CMK (cell line): ENCODE results near the gene CRYL1.

Experiments used
- DNase-seq: peaks from one replicate; pipeline ENCODE4 v3.0.0-alpha.2; 2010; ENCODE audit warnings: low read depth

The CRYL1 gene

GRCh38 chr13:20420938-20421337, 104.7 kb downstream of the CRYL1 start:
- no peak for DNase-seq

- no peak for DNase-seq
Measured at GRCh38 chr13:20418953-20419352, 106.7 kb downstream of the CRYL1 start.

- DNase-seq, result no peak
Measured at GRCh38 chr13:20416223-20416745, 109.4 kb downstream of the CRYL1 start.

GRCh38 chr13:20415694-20416107, 110.0 kb downstream of the CRYL1 start:
- DNase-seq, result no peak

DNA sequence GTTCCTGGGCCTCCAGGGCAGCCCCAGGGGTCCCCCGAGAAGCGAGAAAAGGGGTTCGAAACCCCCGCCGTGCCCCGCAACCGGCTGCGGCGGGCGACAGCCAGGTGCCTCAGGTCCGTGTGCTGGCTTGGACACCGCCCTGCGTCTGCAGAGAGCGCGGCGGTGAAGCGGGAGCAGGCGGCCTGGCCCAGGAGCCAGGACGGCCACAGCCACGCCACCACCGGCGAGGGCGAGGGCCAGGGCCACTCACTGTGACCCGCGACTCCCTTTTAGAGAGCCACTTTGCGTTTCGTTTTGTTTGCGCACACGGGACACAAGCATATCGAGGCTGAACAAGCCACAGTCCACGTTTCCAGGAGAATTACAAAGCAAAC, 110.4 kb downstream of the CRYL1 start:
- DNase-seq, result no peak

DNA sequence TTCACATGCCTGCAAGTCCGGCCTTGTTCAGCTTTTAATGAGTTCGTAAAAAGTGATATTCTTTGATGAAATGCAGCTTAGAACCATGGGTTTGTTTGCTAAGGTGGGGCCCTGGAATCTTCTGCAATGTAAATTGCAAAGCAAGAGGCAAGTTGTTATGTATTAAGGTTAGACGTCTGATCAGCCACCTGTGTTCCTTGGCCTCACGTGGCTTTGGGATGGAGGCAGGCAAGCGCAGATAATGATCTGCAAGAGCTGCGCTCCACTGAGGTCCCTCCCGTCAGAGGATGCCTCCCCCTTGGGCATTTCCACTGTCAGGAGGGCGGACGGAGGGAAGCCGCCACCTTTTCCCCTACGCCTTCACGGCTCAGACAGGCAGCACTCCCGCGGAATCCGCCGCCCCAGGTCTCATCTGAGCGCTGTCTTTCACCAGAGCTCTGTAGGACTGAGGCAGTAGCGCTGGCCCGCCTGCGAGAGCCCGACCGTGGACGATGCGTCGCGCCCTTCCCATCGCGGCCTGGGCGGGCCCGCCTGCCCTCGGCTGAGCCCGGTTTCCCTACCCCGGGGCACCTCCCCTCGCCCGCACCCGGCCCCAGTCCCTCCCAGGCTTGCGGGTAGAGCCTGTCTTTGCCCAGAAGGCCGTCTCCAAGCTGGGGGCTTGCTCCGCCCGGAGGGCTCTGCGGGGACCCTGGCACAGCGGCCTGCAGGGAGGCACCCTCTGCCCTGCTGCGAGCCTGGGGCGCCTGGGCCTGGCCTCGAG, 110.9 kb downstream of the CRYL1 start:
- DNase-seq, result no peak

- peak; percentile 14 for DNase-seq
Measured at GRCh38 chr13:20412691-20413355, 112.8 kb downstream of the CRYL1 start.

DNA sequence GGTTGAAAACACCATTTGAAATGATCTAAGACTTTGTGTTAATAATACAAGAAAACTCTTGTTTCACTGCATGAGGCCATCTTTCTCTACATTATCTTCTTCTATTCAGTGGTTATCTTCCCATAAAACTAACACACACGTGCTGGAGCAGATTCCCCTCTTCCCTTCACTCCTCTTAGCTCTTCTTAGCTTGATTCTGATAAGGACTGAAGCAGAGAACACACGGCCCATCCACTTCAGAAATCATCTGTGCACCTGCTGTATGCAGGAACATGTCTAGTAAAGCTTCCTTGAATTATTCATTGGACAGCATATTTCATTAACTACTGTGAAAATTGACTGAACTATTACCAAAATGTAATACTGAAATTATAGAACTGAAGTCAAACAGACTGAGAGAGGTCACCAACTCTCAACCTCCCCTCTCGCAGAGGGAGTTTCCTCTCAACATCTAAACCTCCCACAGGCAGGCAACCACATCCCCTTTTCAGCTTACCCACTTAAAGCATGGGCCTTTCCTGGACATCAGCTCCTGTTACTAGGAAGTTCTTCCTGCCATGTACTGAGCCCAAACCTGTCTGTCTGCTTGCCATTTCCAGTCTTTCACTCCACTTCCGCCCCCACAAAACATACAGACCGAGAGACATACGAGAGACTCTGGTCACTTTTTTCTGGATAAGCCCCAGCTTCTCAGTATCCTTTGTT, 113.9 kb downstream of the CRYL1 start:
- peak; percentile 74 for DNase-seq

- DNase-seq, result no peak
Measured at GRCh38 chr13:20410726-20411125, 114.9 kb downstream of the CRYL1 start.

DNA sequence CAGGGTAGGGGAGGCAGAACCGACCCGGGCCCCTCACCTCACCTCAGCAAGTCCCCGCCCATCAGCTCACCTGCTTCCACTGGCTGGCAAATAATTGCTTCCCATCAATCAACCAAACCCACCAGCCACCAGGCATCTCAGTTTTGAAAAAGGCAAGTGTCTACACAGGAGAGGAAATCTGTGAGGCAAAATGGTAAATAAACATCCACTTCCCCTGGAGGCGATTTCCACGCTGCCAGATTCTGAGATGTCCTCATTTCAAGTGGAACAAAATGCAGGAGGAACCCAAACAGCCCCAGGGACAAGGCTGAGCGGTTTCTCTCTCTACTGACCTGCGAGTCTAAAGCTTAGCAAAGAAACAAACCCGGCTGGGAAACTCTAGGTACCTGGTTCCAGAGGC, 117.5 kb downstream of the CRYL1 start:
- DNase-seq, result no peak

DNA sequence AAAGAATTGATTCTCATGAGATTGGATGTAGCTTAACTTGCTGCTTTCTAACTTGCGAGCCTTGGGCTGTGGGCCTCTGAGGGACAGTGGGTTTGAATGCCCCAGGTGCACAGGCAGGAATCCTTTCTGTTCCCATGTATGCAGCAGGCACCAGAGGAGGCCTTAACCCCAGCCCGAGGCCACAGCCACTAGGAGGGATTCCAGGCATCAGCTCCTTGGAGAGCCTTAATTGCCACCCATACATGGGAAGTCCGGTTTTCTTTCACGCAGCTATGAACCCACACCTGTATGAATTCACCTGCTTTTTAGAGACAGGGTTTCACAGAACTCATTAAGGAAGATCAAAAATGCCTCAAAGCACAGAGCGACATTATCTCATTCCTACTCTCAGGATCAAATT, 117.9 kb downstream of the CRYL1 start:
- no peak for DNase-seq

DNA sequence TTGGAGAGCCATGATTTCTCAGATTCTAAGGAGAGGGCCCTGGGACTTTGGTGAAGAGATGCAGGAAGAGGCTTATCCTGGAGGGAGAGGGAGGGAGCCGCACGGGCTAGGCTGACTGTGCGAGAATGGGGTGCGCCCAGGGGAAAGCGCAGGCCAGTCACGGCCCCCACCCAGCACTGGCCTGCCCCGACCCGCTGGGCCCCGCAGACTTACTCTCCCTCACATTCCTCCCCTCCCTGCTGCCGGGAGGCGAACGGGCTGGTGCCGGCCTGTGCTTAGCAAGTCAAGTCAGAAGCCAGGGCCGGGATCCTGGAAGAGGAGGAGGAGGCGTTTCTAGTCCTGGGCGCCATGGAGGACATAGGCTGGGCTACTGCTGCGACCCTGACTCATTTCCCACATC, 120.0 kb downstream of the CRYL1 start:
- DNase-seq, result no peak

- no peak for DNase-seq
Measured at GRCh38 chr13:20404488-20405222, 121.0 kb downstream of the CRYL1 start.

GRCh38 chr13:20403826-20404225, 121.8 kb downstream of the CRYL1 start:
- DNase-seq, result no peak

GRCh38 chr13:20402881-20403280, 122.8 kb downstream of the CRYL1 start:
- DNase-seq, result no peak

GRCh38 chr13:20401931-20402856, 123.5 kb downstream of the CRYL1 start:
- no peak for DNase-seq

DNA sequence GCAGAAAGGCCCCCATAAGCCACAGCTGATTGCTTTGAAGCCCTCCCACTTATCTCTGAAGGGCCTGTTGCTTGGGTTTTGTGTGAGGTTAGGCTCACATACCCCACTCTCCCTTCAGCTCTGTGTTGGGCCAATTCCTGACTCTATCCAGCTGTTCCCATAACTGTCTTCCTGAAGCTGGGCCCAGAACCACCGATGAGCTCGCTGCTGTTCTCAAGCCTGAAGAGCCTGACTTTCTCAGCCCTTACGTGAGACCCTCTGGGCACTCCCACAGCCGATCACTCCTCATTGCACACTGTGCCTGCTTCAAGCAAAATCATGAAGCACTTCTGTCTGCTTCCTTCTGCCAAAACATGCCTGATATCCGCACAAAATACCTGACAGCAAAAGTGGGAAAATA, 124.1 kb downstream of the CRYL1 start:
- DNase-seq, result no peak

DNA sequence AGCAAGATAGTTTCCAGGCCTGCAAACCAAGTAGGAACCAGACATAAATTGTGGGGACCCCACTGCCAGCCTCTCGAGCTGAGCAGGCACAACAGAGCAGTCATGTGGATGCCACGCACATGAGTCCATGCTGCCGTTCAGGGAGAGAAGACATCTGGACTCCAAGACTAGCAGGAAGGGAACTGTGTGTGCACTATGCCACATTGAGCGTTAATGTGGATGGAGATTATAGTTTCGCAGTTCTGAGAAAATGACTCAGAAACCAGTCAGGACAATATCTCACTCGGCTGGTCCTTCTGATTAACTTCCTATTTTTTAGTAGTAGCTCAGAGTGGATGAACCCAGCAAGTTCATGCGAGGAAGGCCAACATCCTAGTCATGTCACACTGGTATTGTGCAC, 124.9 kb downstream of the CRYL1 start:
- no peak for DNase-seq

GRCh38 chr13:20399961-20400360, 125.7 kb downstream of the CRYL1 start:
- DNase-seq, result no peak

DNA sequence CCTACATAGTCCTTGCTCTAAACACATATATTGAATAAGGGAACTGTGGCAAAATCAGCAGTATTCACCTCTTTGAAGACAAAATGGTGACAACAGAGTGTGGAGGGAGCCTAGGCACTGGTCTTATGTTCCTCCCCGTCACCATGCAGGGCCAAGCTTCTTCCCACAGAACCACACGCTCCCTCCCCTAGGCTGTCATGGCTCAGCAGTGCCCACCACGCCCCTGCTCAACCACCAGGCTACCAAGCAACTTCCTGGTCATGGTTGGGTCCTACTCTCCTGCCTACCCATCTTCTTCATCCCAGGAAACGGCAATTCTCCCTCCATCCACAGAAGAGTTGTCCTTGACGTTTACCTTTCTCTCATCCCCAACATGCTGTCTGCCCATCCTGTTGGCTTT, 126.1 kb downstream of the CRYL1 start:
- DNase-seq, result no peak

DNA sequence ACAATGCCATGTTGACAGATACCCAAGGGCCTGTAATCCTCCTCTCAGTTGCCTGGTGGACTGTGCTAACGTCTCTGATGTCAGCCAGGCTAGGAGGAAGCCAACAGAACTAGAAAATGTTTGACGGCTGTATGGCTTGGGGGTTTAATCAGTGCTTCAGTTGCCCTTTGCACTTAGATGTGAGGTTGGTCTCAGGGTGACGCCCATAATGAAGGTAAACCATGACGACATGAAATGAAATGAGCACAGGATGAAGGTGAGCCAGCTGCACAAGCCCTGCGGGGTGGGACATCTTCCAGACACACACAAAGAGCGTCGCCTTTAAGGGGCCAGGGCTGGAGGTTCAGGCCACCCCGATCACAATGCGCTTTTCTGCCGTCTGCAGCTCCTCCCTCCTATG, 127.2 kb downstream of the CRYL1 start:
- no peak for DNase-seq
